ENCODE results near the gene CD40.

The CD40 gene

GRCh38 chr20:46119028-46119546 is 973 bp downstream of the CD40 start:
- no peak for TF ChIP-seq CTCF (IDR thresholded peaks at IDR 0.05)
- TF ChIP-seq ZFX (IDR thresholded peaks at IDR 0.05; ENCODE audit: borderline replicate concordance): no peak
- no peak overlapping the region for H3K27ac ChIP-seq

DNA sequence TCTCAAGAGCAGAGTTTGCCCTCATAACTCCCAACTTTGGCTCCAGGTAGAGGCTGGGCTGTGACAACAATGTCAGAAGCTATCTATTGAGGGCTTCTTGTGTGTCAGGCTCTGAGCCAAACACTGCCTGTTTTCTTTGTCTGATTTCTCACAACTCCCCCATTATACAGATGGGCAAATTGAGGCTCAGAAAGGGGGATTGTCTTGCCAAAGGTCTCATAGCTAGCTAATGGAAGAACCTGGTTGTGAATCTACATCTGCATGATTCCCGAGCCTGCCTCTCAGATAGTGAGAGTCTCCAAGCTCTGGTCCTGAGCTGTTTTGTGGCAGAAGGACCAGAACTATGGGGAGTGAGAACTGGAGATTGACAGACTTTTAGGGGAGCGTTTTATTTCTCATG is 1.4 kb downstream of the CD40 start:
- TF ChIP-seq ZFX (IDR thresholded peaks at IDR 0.05; ENCODE audit: borderline replicate concordance) (no peak), CTCF (IDR thresholded peaks at IDR 0.05) (no peak)
- H3K27ac ChIP-seq: no peak overlapping the region

DNA sequence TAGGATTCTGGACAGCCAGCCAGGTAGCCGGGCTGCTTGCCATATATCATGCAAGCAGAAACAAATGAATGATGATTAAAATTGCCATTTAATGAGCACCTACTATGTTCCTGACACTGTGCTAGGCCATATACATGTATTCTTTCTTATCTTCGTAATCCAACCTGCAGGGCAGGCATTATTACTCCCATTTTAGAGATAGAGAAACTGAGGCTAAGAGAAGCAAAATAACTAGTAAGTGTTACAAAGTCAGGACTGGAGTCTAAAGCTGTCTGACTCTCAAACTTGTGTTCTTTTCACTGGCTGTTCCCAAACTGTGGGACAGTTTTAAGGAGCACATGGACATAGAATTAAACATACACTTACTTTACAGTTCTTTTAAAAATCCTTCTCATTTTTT is 2.0 kb downstream of the CD40 start:
- TF ChIP-seq CTCF (IDR thresholded peaks at IDR 0.05): no peak
- no peak for TF ChIP-seq ZFX (IDR thresholded peaks at IDR 0.05; ENCODE audit: borderline replicate concordance)
- no peak overlapping the region for H3K27ac ChIP-seq

DNA sequence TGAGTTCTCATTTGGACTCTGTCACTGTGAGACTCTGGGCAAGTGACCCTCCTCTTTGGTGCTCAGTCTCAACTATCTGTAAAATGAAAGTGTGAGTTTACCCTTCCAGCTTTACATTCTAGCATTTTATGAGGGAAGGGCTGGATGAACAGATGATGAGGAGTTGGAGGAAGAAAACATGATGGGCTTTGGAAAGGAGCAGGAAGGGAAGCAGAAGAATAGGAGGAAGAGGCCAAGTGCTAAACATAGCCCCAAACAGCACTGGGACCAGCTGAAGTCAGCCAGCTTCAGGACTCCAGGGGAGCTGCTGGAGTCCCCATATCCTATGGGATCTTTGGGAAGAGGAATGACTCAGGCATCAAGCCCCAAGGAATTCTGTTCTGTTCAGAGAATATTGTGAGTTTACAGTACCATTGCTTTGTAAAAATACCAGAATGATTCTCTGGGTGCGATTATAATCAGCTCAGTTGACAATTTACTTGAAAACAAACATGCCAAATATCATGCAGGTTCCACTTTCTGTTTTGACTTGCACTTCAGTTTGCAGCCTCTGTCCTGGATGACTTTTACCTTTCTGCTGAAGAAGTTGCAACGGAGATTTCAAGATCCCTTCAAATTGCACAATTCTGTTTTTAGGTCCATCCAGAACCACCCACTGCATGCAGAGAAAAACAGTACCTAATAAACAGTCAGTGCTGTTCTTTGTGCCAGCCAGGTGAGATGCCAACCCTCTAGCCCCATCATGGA is 3.2 kb downstream of the CD40 start:
- TF ChIP-seq CTCF (IDR thresholded peaks at IDR 0.05): no peak
- TF ChIP-seq ZFX (IDR thresholded peaks at IDR 0.05; ENCODE audit: borderline replicate concordance): no peak
- no peak overlapping the region for H3K27ac ChIP-seq

DNA sequence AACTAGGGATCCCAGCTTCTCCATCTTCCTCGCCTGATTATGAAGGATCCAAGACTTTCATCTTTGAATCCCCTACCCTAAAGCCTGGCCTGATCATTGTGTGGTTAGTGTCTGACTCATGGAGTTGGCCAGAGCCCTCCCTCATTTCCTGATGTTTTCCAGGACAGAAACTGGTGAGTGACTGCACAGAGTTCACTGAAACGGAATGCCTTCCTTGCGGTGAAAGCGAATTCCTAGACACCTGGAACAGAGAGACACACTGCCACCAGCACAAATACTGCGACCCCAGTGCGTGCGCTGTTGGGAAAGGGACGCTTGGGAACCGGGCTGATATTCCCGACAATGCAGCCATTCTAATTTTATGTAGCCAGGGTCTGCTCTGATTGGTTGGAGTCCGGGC is 4.0 kb downstream of the CD40 start:
- TF ChIP-seq ZFX (IDR thresholded peaks at IDR 0.05; ENCODE audit: borderline replicate concordance): no peak
- no peak for TF ChIP-seq CTCF (IDR thresholded peaks at IDR 0.05)
- no peak overlapping the region for H3K27ac ChIP-seq

DNA sequence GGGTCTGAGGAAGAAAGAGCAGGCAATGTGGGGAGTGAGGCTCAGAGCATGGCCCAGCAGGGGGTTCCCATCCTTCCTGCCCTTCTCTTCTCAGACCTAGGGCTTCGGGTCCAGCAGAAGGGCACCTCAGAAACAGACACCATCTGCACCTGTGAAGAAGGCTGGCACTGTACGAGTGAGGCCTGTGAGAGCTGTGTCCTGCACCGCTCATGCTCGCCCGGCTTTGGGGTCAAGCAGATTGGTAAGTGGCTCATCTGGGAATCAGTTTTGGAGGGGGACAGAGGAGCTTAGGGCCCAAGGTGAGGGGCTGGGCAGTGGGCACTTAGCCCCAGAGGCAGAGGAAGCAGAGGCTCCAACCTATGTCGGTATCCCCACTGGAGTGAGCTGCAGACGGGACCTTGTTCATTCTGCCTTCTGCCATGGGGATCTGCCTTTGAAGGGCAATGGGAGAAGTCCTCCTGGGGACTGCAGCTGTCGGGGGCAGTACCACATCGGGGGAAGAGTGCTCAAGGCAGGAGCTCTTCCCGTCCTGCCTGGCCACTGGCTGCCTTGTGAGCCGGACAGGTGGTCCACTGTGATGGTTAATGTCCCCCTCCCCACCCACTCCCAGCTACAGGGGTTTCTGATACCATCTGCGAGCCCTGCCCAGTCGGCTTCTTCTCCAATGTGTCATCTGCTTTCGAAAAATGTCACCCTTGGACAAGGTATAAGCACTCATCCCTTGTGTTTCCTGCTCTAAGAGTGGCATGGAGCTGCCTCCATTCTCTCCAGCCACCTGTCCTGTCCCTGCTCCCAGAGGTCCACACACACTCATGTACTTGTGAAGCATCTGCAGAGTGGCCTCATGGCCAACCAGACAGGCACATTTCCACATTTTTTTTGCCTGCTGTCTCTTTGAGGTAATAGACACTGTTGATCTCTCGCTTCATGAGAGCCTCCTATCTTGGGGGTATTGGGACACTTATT is 4.7 kb downstream of the CD40 start:
- TF ChIP-seq ZFX (IDR thresholded peaks at IDR 0.05; ENCODE audit: borderline replicate concordance) (no peak), CTCF (IDR thresholded peaks at IDR 0.05) (no peak)
- H3K27ac ChIP-seq: no peak overlapping the region
